ENCODE measurements around the gene STX8.

DNA sequence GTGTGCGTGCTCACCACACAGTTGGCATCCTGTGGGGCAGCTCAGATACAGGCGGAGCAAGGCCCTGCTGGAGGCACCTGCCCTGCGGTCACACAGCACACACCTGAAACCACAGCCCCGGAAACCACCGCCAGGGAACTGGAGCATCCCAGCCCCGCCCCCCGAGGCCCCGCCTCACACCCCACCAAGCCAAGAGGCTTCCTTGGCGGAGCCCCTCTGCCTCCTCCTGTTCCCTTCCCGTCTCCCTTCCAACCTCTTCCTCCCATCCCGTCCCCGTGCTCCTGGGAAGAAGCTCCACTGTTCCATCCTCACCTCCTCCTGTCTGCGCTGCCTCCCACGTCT, 348.9 kb downstream of the STX8 start:
- TF ChIP-seq, protein P1, sequence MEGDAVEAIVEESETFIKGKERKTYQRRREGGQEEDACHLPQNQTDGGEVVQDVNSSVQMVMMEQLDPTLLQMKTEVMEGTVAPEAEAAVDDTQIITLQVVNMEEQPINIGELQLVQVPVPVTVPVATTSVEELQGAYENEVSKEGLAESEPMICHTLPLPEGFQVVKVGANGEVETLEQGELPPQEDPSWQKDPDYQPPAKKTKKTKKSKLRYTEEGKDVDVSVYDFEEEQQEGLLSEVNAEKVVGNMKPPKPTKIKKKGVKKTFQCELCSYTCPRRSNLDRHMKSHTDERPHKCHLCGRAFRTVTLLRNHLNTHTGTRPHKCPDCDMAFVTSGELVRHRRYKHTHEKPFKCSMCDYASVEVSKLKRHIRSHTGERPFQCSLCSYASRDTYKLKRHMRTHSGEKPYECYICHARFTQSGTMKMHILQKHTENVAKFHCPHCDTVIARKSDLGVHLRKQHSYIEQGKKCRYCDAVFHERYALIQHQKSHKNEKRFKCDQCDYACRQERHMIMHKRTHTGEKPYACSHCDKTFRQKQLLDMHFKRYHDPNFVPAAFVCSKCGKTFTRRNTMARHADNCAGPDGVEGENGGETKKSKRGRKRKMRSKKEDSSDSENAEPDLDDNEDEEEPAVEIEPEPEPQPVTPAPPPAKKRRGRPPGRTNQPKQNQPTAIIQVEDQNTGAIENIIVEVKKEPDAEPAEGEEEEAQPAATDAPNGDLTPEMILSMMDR (IDR thresholded peaks at IDR 0.05; ENCODE audit: borderline replicate concordance, extremely low read depth, low read length, poor library complexity, severe bottlenecking), result no peak
- no peak for TF ChIP-seq EZH2 (IDR thresholded peaks at IDR 0.05; ENCODE audit: borderline replicate concordance, low read depth, low read length, severe bottlenecking)

Measured in DND-41 (cell line).